Body of pancreas (tissue), 4 donors: ENCODE data around the gene SLC7A6.

Source experiments
- CTCF ChIP-seq, 7 experiments: fragments of 450-650 bp in 4 of 7; fragments of 200-600 bp in 3 of 7; sonication (generic) in 3 of 7; IDR thresholded peaks; one replicate each; pipeline ENCODE4 v1.5.1; 2016 to 2019; ENCODE audit warnings: antibody characterized with exemption in 7 of 7
- POLR2A ChIP-seq, 3 donors: fragments of 450-650 bp; IDR thresholded peaks; one replicate each; pipeline ENCODE4 v1.6.1; 2016; ENCODE audit warnings: antibody characterized with exemption in 3 of 3, mild to moderate bottlenecking in 2 of 3

GRCh38 chr16:68246121-68246520 lies 18.2 kb upstream of the SLC7A6 start:
- no peak for TF ChIP-seq CTCF (IDR thresholded peaks at IDR 0.05)
- TF ChIP-seq POLR2A (IDR thresholded peaks at IDR 0.05), result no peak
